ENCODE measurements around the gene SYT13.

DNA sequence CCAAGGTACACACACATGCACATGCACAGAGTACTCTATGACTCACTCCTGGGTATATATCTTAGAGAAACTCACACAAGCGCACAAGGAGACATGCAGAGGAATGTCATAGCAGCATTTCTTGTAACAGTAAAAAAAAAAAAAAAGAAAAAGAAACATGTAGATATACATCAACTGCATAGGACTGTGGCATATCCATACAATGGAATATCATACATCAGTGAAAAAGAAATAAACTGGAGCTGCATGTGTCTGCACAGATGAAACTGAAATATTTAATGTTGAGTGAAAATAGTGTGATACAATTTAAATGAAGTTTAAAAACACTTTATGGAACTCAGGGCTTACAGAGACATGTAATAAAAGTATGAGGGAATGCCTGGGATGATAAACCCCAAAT lies 46.4 kb downstream of the SYT13 start:
- TF ChIP-seq, protein P1, sequence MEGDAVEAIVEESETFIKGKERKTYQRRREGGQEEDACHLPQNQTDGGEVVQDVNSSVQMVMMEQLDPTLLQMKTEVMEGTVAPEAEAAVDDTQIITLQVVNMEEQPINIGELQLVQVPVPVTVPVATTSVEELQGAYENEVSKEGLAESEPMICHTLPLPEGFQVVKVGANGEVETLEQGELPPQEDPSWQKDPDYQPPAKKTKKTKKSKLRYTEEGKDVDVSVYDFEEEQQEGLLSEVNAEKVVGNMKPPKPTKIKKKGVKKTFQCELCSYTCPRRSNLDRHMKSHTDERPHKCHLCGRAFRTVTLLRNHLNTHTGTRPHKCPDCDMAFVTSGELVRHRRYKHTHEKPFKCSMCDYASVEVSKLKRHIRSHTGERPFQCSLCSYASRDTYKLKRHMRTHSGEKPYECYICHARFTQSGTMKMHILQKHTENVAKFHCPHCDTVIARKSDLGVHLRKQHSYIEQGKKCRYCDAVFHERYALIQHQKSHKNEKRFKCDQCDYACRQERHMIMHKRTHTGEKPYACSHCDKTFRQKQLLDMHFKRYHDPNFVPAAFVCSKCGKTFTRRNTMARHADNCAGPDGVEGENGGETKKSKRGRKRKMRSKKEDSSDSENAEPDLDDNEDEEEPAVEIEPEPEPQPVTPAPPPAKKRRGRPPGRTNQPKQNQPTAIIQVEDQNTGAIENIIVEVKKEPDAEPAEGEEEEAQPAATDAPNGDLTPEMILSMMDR (conservative IDR thresholded peaks at IDR 0.05) = no peak
- TF ChIP-seq EZH2 (IDR thresholded peaks at IDR 0.05; ENCODE audit: low read depth) = no peak

Data from PC-9 (cell line).